CD1c-positive myeloid dendritic cell (primary cell): ENCODE measurements around the gene ZNF74.
"Not testable (repeated sequence)": the region's sequence is repeated elsewhere in the genome, so short reads cannot be mapped to it uniquely, and the experiment has no call there.

ENCODE experiments used
- DNase-seq: peaks from one replicate; pipeline ENCODE4 v3.0.0-alpha.2; 2016; ENCODE audit errors: extremely low spot score

The ZNF74 gene

GRCh38 chr22:20400606-20401375 is 6.8 kb downstream of the ZNF74 start:
- DNase-seq: no peak

GRCh38 chr22:20401376-20402014 is 7.5 kb downstream of the ZNF74 start:
- no peak for DNase-seq

DNA sequence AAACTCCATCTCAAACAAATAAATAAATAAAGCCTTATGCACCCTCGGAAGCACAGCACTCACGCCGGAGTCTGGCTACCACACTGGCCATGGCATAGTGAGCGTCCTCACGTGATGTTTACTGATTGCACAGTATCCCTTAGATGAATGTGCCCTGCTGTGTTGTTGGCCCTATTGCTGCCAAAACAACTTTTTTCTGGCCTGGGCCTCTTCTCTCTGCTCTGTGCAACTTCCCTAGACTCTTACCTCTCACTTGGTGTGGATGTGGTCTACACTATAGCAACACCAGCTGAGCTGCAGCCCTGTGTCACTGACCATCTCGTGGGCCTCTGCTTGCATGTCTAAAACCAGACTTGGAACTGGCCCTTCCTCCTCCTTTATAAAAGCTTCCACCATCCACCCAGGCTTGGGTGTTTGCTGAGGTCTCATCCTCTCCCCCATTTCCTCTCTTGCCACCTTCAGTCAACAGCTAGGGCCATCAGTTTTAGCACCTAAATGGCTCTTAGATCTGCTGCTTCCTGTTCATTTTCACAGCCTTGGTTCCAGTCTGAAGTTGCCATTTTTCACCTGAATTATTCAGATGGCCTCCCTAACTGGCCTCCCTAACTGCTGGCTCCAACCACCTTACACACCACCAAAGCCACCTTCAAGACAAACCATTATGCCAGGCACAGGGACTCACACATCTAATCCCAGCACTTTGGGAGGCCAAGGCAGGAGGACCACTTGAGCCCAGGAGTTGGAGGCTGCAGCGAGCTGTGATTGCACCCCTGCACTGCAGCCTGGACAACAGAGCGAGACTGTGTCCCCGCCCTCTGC is 9.2 kb downstream of the ZNF74 start:
- DNase-seq: no peak

DNA sequence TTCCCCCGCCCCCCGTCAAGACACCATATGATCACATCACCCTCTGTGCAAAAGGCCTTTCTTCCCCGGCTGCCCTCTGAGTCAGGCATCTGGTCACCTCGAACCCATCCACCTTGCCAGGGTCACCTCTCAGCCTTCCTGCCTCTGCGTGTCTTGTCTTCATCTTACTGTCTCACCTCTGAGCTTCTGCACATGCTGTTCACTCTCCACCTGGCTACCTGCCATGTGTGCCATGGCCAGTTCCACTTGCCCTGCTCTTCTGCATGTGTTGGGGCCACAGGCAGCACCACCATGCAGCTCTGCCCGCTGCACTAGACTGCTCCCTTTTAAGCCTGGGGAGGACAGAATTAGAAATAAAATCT is 9.8 kb downstream of the ZNF74 start:
- DNase-seq: no peak

DNA sequence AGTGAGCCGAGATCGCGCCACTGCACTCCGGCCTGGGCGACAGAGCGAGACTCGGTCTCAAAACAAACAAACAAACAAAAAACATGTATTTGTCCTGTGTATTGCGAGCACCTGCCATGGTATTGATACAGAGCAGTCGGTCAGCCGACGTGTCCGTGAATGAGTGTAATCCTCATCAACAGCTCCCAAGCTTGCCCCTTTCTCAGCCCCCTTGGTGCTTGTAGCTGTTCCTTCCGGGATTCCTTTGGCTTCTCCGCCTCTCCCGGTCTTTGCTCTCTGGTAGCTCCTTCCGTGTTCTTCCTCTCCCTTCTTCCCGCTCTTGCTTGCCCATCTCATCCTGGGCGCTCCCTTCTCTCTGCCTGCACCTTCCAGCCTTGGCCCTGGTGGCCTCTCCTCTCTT is 10.9 kb downstream of the ZNF74 start:
- DNase-seq: no peak

GRCh38 chr22:20405291-20405930 is 11.5 kb downstream of the ZNF74 start:
- no peak for DNase-seq

DNA sequence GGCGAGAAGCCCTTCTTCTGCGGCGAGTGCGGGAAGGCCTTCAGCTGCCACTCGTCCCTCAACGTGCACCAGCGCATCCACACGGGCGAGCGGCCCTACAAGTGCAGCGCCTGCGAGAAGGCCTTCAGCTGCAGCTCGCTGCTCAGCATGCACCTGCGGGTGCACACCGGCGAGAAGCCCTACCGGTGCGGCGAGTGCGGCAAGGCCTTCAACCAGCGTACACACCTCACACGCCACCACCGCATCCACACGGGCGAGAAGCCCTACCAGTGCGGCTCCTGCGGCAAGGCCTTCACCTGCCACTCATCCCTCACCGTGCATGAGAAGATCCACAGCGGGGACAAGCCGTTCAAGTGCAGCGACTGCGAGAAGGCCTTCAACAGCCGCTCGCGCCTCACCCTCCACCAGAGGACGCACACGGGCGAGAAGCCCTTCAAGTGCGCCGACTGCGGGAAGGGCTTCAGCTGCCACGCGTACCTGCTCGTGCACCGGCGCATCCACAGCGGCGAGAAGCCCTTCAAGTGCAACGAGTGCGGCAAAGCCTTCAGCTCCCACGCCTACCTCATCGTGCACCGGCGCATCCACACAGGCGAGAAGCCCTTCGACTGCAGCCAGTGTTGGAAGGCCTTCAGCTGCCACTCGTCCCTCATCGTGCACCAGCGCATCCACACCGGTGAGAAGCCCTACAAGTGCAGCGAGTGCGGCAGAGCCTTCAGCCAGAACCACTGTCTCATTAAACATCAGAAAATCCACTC is 12.2 kb downstream of the ZNF74 start:
- no peak for DNase-seq

DNA sequence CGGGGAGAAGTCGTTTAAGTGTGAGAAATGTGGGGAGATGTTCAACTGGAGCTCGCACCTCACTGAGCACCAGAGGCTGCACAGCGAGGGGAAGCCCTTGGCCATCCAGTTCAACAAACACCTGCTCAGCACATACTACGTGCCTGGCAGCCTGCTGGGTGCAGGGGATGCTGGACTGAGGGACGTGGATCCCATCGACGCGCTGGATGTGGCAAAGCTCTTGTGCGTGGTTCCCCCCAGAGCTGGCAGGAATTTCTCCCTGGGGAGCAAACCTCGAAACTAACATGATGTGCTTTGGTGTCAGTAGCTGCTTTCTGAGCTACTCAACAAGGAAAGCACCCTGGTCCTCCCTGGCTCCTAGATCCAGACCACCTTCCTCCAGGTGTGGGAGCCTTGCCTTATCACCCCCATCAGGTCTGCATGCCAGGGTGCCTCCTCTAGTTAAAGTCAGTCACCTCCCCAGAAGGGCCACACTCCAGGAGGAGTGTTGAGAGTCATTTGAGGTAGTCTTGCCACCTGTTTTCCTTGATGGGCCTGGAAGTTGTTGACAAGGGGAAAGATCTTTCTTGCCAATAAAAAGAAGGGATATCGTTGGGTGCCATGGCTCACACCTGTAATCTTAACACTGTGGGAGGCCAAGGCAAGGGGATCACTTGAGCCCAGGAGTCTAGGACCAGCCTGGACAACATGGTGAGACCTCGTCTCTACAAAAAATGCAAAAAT is 12.9 kb downstream of the ZNF74 start:
- no peak for DNase-seq

DNA sequence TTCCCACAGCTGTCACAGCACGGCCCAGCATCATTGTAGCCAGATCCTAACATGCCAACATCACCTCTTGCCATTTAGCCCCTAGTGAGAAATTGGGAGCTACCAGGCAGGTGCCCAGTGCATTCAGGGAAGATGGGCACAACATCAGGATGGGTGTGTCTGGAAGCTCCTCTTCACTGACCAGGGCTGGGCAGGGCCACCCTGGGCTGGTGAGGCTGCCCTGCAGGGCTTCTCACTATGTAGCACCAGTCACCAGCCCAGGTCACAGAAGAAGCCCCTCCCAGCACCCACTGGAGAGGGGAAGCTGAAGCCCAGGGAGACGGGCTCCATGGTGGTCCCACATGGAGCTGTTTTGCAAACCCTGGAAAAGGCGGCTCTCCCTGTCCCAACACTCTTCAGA is 13.9 kb downstream of the ZNF74 start:
- DNase-seq: no peak

DNA sequence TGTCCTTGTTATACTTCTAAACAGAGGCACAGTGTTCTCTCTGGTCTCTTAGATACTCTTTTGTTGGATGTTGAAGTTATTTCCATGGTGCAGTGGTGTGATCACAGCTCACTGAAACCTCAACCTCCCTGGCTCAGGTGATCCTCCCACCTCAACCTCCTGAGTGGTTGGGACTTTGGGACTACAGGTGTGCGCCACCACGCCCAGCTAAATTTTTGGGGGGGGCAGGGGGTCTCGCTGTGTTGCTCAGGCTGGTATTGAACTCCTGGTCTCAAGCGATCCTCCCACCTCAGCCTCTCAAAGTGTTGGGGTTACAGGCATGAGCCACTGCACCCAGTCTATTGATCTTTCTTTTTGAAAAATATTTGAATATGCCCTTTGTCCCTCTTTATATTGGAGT is 14.9 kb downstream of the ZNF74 start:
- no peak for DNase-seq

DNA sequence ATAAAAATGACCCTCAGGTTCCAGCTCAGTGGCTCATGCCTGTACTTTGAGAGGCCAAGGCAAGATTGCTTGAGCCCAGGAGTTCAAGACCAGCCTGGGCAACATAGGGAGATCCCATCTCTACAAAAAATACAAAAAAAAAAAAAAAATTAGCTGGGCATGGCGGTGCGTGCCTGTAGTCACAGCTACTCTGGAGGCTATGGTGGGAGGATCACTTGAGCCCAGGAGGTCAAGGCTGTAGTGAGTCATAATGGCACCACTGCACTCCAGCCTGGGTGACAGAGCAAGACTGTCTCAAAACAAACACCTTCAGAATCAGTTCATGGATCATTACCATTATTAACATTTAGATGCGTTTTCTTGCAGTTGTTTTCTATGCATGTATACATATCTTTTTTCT is 15.4 kb downstream of the ZNF74 start:
- DNase-seq: not testable (repeated sequence)

- DNase-seq: no peak
Measured at GRCh38 chr22:20412474-20413216, 18.7 kb downstream of the ZNF74 start.

DNA sequence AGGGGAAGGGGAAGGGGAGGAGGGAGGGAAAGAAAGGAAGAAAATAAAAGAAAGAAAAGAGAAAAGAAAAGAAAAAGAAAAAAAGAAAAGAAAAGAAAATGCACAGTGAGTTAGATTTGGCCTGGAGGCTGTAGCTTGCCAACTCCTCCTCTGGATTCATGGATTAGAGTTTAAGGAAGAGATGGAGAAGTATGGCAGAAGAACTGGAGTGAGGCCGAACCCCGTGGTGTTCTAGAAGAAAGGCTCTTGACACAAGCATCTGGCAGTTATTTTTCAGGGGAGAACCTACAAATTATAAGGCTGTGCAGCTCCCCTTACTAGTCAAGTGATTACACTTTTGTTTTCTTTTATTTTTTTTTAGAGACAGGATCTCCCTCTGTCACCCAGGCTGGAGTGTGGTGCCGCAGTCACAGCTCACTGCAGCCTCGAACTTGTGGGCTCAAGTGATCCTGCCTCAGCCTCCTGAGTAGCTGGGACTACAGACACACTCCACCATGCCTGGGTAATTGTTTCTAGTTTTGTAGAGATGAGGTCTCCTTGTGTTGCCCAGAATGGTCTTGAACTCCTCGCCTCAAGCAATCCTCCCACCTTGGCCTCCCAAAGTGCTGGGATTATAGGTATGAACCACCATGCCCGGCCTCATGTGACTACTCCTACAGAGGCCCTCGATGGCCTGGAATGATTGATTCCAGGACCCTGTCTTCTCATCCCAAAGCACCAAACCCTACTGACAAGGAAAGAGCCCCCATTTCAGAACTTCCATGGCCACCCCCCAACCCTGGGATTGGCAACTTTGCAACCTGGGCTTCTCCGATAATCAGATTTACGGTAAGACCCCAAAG is 19.5 kb downstream of the ZNF74 start:
- DNase-seq: no peak

DNA sequence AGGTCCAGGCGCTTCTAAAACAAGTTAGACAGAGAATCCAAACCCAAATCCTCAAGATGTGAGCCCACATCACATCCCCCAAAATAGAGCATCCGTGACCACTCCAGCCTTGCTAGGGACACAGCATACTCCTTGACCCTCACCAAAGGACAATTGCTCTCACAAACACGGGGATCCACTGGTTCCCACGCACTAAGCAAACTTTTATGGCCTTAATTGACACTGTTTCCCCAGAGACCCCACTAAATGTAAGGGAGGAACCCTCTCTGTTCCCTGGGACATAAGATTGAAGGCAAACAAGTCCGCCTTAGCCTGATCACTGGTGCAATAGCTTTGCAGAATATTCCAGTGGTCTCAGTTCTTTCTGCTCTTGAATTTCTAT is 20.1 kb downstream of the ZNF74 start:
- no peak for DNase-seq

GRCh38 chr22:20414450-20414849 is 20.5 kb downstream of the ZNF74 start:
- no peak for DNase-seq

DNA sequence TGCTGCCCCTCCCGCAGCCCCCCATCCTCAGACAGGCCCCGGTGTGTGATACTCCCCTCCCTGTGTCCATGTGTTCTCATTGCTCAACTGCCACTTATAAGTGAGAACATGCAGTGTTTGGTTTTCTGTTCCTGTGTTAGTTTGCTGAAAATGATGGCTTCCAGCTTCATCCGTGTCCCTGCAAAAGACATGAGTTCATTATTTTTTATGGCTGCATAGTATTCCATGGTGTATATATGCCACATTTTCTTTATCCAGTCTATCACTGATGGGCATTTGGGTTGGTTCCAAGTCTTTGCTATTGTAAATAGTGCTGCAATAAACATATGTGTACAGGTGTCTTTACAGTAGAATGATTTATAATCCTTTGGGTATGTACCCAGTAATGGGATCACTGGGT is 21.3 kb downstream of the ZNF74 start:
- DNase-seq: not testable (repeated sequence)

GRCh38 chr22:20415699-20416098 is 21.7 kb downstream of the ZNF74 start:
- not testable (repeated sequence) for DNase-seq

DNA sequence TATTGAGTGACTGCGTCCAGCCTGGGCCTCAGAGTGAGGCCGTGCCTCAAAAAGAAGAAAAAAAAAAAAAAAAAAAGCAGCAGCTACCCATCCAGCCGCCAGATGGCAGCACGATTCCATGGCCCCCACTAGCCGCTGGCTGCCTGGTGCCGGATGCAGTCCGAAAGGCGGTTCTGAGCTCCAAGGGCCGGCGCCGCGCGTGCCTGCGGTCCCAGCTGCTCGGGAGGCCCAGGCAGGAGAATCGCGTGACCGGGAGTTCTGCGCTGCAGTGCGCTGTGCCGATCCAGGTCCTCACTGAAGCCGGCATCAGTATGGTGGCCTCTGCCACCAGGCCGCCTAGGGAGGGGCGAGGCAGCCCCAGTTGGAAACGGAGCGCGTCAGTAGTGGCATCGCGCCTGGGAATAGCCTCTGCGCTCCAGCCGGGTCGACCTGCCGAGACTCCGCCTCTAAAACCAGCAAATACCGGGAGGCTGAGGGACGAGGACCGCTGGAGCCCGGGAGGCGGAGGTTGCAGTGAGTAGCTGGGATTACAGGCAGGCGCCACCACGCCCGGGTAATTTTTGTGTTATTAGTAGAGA is 24.3 kb downstream of the ZNF74 start:
- DNase-seq: peak; percentile 84

- no peak for DNase-seq
Measured at GRCh38 chr22:20419664-20419951, 25.7 kb downstream of the ZNF74 start.
